Body of pancreas (tissue), 4 donors: ENCODE measurements around the gene MGAT5. TPM values are rescaled to one million over a fixed set of nuclear protein-coding genes. Genes with fewer than 3 reads are reported as not detected.

Source experiments
- ATAC-seq: fragments of 150-250 bp; one replicate; pipeline ENCODE4 v1.9.1; 2016
- DNase-seq, 4 donors: peaks; one replicate each; pipeline ENCODE4 v3.0.0-alpha.2; 2019
- H3K27ac ChIP-seq, 4 donors: fragments of 200-600 bp; sonication (generic); 1 replicate in 3 of 4; 2 replicates in 1 of 4; pipeline versions ENCODE4 v1.5.1 to v1.6.1; 2016 to 2019; ENCODE audit warnings: mild to moderate bottlenecking in 1 of 4, mixed read lengths in 1 of 4, moderate library complexity in 1 of 4
- H3K27me3 ChIP-seq, 2 donors: fragments of 200-600 bp; sonication (generic); one replicate each; pipeline ENCODE4 v1.6.0; 2016; ENCODE audit warnings: mild to moderate bottlenecking in 1 of 2
- H3K36me3 ChIP-seq, 2 donors: fragments of 200-600 bp; sonication (generic); replicated peaks in 1 of 2; 2 replicates each; pipeline ENCODE4 v1.5.1; 2016; ENCODE audit warnings: low read depth in 2 of 2; ENCODE audit not compliant: insufficient read depth in 1 of 2
- H3K4me1 ChIP-seq: fragments of 200-600 bp; sonication (generic); one replicate; pipeline ENCODE4 v1.6.0; 2016
- H3K4me3 ChIP-seq, 2 donors: fragments of 200-600 bp; sonication (generic); 1 replicate in 1 of 2; 2 replicates in 1 of 2; pipeline ENCODE4 v1.5.1; 2016 to 2019
- H3K9me3 ChIP-seq, 3 donors: fragments of 200-600 bp; sonication (generic); 1 replicate in 2 of 3; 2 replicates in 1 of 3; pipeline ENCODE4 v1.5.1; 2016
- CTCF ChIP-seq, 7 experiments: fragments of 450-650 bp in 4 of 7; fragments of 200-600 bp in 3 of 7; sonication (generic) in 3 of 7; IDR thresholded peaks; one replicate each; pipeline ENCODE4 v1.5.1; 2016 to 2019; ENCODE audit warnings: antibody characterized with exemption in 7 of 7
- POLR2A ChIP-seq, 3 donors: fragments of 450-650 bp; IDR thresholded peaks; one replicate each; pipeline ENCODE4 v1.6.1; 2016; ENCODE audit warnings: antibody characterized with exemption in 3 of 3, mild to moderate bottlenecking in 2 of 3
- WGBS, 2 donors: methylation state at CpG; one replicate each; pipeline ENCODE4 v1.1.5; 2017; 5-methylcytosine and 5-hydroxymethylcytosine counted together
- intact Hi-C: fragments of 100-400 bp; cut with DNase I; formaldehyde crosslinking; loops from one replicate; pipeline ENCODE4 v1.15.1; 2023
- total RNA-seq, 2 donors: library from RNA; depleted of rRNA; stranded (reverse); fragments of >200 nt; gene quantifications; one replicate each; pipeline ENCODE4 v1.1.0, GENCODE V29; 2016

Gene MGAT5
- total RNA-seq, 2 donors from 2014 or later = 15.8 to 16.3 TPM

GRCh38 chr2:134231965-134232340, 21.9 kb upstream of the MGAT5 start:
- Histone ChIP-seq H3K27me3 (no peaks in the 10 kb centered on the region), H3K27ac (no peak overlapping the region), H3K4me3 (no peak overlapping the region), H3K4me1 (peaks cover 35% of the 10 kb centered on the region), H3K9me3 (no peaks in the 10 kb centered on the region), H3K36me3 (no peaks in the 10 kb centered on the region)
- no peak for TF ChIP-seq POLR2A (IDR thresholded peaks at IDR 0.05)
- no peak for TF ChIP-seq CTCF (IDR thresholded peaks at IDR 0.05)
- ATAC-seq = no peak
- intact Hi-C loops = no loop called here
- DNase-seq = no peak
- WGBS, 2 donors = 88 to 89% methylated on average over 2 of the region's 2 CpGs

GRCh38 chr2:134232461-134232860, 21.4 kb upstream of the MGAT5 start:
- H3K9me3 ChIP-seq = no peaks in the 10 kb centered on the region
- no peak for ATAC-seq
- H3K36me3 ChIP-seq = no peaks in the 10 kb centered on the region
- intact Hi-C loops = no loop called here
- TF ChIP-seq CTCF (IDR thresholded peaks at IDR 0.05) (no peak), POLR2A (IDR thresholded peaks at IDR 0.05) (no peak)
- 42 to 59% methylated on average over 1 of the region's 1 CpG for WGBS, 2 donors
- no peak overlapping the region for H3K4me3 ChIP-seq
- DNase-seq = no peak
- H3K27me3 ChIP-seq = no peaks in the 10 kb centered on the region
- peak overlapping the region in 1 of 4 donors; percentile 5 for H3K27ac ChIP-seq
- H3K4me1 ChIP-seq = peaks cover 35% of the 10 kb centered on the region

GRCh38 chr2:134232868-134233727, 20.8 kb upstream of the MGAT5 start:
- intact Hi-C loops = no loop called here
- H3K4me1 ChIP-seq = peaks cover 35% of the 10 kb centered on the region
- no peak for ATAC-seq
- H3K27ac ChIP-seq = peak overlapping the region in 1 of 4 donors; percentile 17
- WGBS, 2 donors = 72 to 75% methylated on average over 2 of the region's 2 CpGs
- H3K36me3 ChIP-seq = no peaks in the 10 kb centered on the region
- TF ChIP-seq CTCF (IDR thresholded peaks at IDR 0.05) (peak in 1 of 7 experiments; percentile 8), POLR2A (IDR thresholded peaks at IDR 0.05) (no peak)
- no peak for DNase-seq
- H3K27me3 ChIP-seq = no peaks in the 10 kb centered on the region
- H3K4me3 ChIP-seq = no peak overlapping the region
- H3K9me3 ChIP-seq = no peaks in the 10 kb centered on the region

- ATAC-seq (no peak), DNase-seq (no peak)
- H3K36me3 ChIP-seq = no peaks in the 10 kb centered on the region
- H3K27ac ChIP-seq = peak overlapping the region in 1 of 4 donors; percentile 17
- no peak for TF ChIP-seq POLR2A (IDR thresholded peaks at IDR 0.05)
- intact Hi-C loops = no loop called here
- no peaks in the 10 kb centered on the region for H3K27me3 ChIP-seq
- 62 to 98% methylated on average over 2 of the region's 2 CpGs for WGBS, 2 donors
- H3K4me3 ChIP-seq = no peak overlapping the region
- peaks cover 35% of the 10 kb centered on the region for H3K4me1 ChIP-seq
- H3K9me3 ChIP-seq = no peaks in the 10 kb centered on the region
Measured at GRCh38 chr2:134233728-134234136, 20.1 kb upstream of the MGAT5 start.

GRCh38 chr2:134234535-134234934, 19.3 kb upstream of the MGAT5 start:
- Histone ChIP-seq H3K4me3 (no peak overlapping the region), H3K36me3 (no peaks in the 10 kb centered on the region), H3K4me1 (peaks cover 35% of the 10 kb centered on the region), H3K9me3 (no peaks in the 10 kb centered on the region), H3K27me3 (no peaks in the 10 kb centered on the region), H3K27ac (peak overlapping the region in 3 of 4 donors; percentile 15 to 38 (median 17))
- intact Hi-C loops = no loop called here
- ATAC-seq = peak; percentile 74
- DNase-seq = peak; percentile 37 to 71 (median 60)
- TF ChIP-seq CTCF (IDR thresholded peaks at IDR 0.05) (no peak), POLR2A (IDR thresholded peaks at IDR 0.05) (no peak)
- 18 to 19% methylated on average over 1 of the region's 1 CpG for WGBS, 2 donors
